Thoracic aorta (tissue), 2 donors: ENCODE data around the gene ERCC6L2. TPM values are rescaled to one million over a fixed set of nuclear protein-coding genes. Genes with fewer than 3 reads are reported as not detected.

ENCODE experiments used
- ATAC-seq: fragments of 150-250 bp; one replicate; pipeline ENCODE4 v1.8.0; 2017; ENCODE audit warnings: low read depth; ENCODE audit not compliant: insufficient number of reproducible peaks, low FRiP score
- DNase-seq: peaks from one replicate; pipeline ENCODE4 v3.0.0-alpha.2; 2020; ENCODE audit warnings: low spot score
- H3K27ac ChIP-seq, 2 donors: fragments of 200-600 bp; sonication (generic); 1 replicate in 1 of 2; 2 replicates in 1 of 2; pipeline ENCODE4 v1.5.1; 2016; ENCODE audit warnings: mild to moderate bottlenecking in 2 of 2, moderate library complexity in 2 of 2
- H3K27me3 ChIP-seq: fragments of 200-600 bp; sonication (generic); replicated peaks from 2 replicates; pipeline ENCODE4 v1.6.0; 2016; ENCODE audit warnings: mild to moderate bottlenecking; ENCODE audit not compliant: insufficient read depth
- H3K36me3 ChIP-seq: fragments of 200-600 bp; sonication (generic); one replicate; pipeline ENCODE4 v1.5.1; 2016
- H3K4me1 ChIP-seq, 2 donors: fragments of 200-600 bp; sonication (generic); 1 replicate in 1 of 2; 2 replicates in 1 of 2; pipeline versions ENCODE4 v1.5.1 to v1.6.0; 2016; ENCODE audit warnings: low read depth in 2 of 2, mild to moderate bottlenecking in 1 of 2; ENCODE audit not compliant: control insufficient read depth in 1 of 2
- H3K4me3 ChIP-seq: fragments of 200-600 bp; sonication (generic); 2 replicates; pipeline ENCODE4 v1.5.1; 2016; ENCODE audit warnings: mild to moderate bottlenecking
- H3K9me3 ChIP-seq: fragments of 200-600 bp; sonication (generic); 2 replicates; pipeline ENCODE4 v1.5.1; 2016
- CTCF ChIP-seq: fragments of 200-600 bp; sonication (generic); IDR thresholded peaks from one replicate; pipeline ENCODE4 v1.5.1; 2019; ENCODE audit warnings: antibody characterized with exemption
- total RNA-seq, 2 donors: library from RNA; depleted of rRNA; stranded (reverse); fragments of >200 nt; gene quantifications; one replicate each; pipeline versions ENCODE4 v1.1.0 to v1.2.3, GENCODE V29; 2016

Gene ERCC6L2
- total RNA-seq, 2 donors from 2014 or later = 32.1 to 53.4 TPM

DNA sequence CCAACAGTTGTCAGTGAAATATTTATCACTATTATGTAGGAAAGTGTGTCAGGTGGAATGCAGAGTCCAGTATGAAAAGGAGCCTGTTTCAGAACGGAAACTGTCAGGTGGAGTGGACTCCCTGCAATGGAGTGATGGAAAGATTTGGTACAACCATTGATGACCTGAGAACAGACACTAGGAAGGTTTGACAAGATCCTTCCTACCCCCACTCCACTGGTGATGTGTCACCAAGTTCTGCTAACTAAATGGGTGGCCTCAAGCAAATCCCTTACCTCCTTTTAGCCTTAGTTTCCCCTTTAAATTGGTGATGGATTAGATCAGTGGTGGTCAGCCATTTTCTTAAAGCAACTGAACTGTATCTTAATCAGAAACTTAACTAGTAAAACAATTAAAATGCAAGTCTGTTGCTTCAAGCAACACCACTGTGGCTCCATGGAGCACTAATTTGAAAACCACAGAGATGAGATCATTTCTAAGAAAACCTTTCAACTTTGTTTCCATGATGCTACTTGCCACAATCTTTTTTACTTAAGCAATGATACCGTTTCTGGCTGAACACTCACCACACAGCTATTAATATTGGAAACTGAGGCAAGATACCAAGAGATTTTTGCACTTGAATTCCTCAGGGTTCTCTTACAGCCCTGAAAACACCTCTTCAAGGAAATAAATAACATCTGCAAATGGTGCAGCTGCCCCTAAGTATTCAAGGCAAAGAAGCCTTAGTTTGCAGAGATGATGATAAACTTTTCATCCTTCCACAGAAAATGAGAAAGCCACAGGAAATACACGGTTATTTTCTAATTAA, 140.6 kb downstream of the ERCC6L2 start:
- TF ChIP-seq CTCF = no peak
- H3K9me3 ChIP-seq = no peaks in the 10 kb centered on the region
- no peaks in the 10 kb centered on the region for H3K36me3 ChIP-seq
- no peak for DNase-seq
- H3K27me3 ChIP-seq = no peaks in the 10 kb centered on the region
- H3K27ac ChIP-seq = no peak overlapping the region
- peaks cover 0 to 5% of the 10 kb centered on the region in 2 donors for H3K4me1 ChIP-seq
- H3K4me3 ChIP-seq = no peak overlapping the region
- no peak for ATAC-seq
